NT2/D1 (cell line): ENCODE measurements around the gene ABCC4.
A peak's percentile ranks its signal among the peaks of the same experiment; 100 is the strongest.

Experiments
- DNase-seq: peaks from one replicate; pipeline ENCODE4 v3.0.0-alpha.2; 2011; ENCODE audit warnings: low read depth, low spot score
- H3K27me3 ChIP-seq: 2 replicates; pipeline ENCODE4 v1.6.0; 2011; ENCODE audit warnings: mild to moderate bottlenecking; ENCODE audit not compliant: insufficient read length, insufficient read depth
- H3K36me3 ChIP-seq: 2 replicates; pipeline ENCODE4 v1.6.1; 2011; ENCODE audit warnings: mild to moderate bottlenecking, low read length, mixed read lengths; ENCODE audit not compliant: insufficient read depth, insufficient read length
- H3K4me1 ChIP-seq: 2 replicates; pipeline ENCODE4 v1.5.1; 2011; ENCODE audit not compliant: insufficient read depth, insufficient read length
- H3K4me3 ChIP-seq: 2 replicates; pipeline ENCODE4 v1.5.1; 2011; ENCODE audit warnings: low read depth; ENCODE audit not compliant: insufficient read length
- H3K9ac ChIP-seq: 2 replicates; pipeline ENCODE4 v1.6.0; 2011; ENCODE audit warnings: low read depth; ENCODE audit not compliant: insufficient read length
- H3K9me3 ChIP-seq: 2 replicates; pipeline ENCODE4 v1.5.1; 2011; ENCODE audit warnings: mild to moderate bottlenecking, low read length; ENCODE audit not compliant: insufficient read depth
- SUZ12 ChIP-seq: IDR thresholded peaks from 2 replicates; pipeline ENCODE4 v1.6.1; 2011; ENCODE audit not compliant: insufficient read length, insufficient read depth; ENCODE audit errors: extremely low read depth
- YY1 ChIP-seq: IDR thresholded peaks from 2 replicates; pipeline ENCODE4 v1.6.1; 2011; ENCODE audit not compliant: insufficient read length, insufficient read depth
- ZNF274 ChIP-seq: IDR thresholded peaks from 2 replicates; pipeline ENCODE4 v1.6.1; 2011; ENCODE audit warnings: mild to moderate bottlenecking, low read depth, low read length

ABCC4 gene

GRCh38 chr13:95317039-95317989 lies 16.1 kb upstream of the ABCC4 start:
- H3K9me3 ChIP-seq: no peaks in the 10 kb centered on the region
- H3K9ac ChIP-seq: no peak overlapping the region
- H3K27me3 ChIP-seq: no peaks in the 10 kb centered on the region
- H3K4me1 ChIP-seq: no peaks in the 10 kb centered on the region
- no peak overlapping the region for H3K4me3 ChIP-seq
- no peak for TF ChIP-seq SUZ12
- TF ChIP-seq ZNF274: no peak
- no peak for TF ChIP-seq YY1
- no peak for DNase-seq
- H3K36me3 ChIP-seq: no peaks in the 10 kb centered on the region

GRCh38 chr13:95315752-95316151 lies 14.5 kb upstream of the ABCC4 start:
- Histone ChIP-seq H3K27me3 (no peaks in the 10 kb centered on the region), H3K9me3 (no peaks in the 10 kb centered on the region), H3K9ac (no peak overlapping the region), H3K36me3 (no peaks in the 10 kb centered on the region), H3K4me3 (no peak overlapping the region), H3K4me1 (no peaks in the 10 kb centered on the region)
- DNase-seq: no peak
- TF ChIP-seq YY1 (no peak), ZNF274 (no peak), SUZ12 (no peak)

GRCh38 chr13:95307507-95307906 lies 6.3 kb upstream of the ABCC4 start:
- DNase-seq: no peak

GRCh38 chr13:95304453-95304852 lies 3.2 kb upstream of the ABCC4 start:
- Histone ChIP-seq H3K9me3 (no peaks in the 10 kb centered on the region), H3K36me3 (no peaks in the 10 kb centered on the region), H3K4me1 (no peaks in the 10 kb centered on the region), H3K9ac (no peak overlapping the region), H3K27me3 (peaks cover 5% of the 10 kb centered on the region), H3K4me3 (no peak overlapping the region)
- no peak for DNase-seq
- no peak for TF ChIP-seq ZNF274
- TF ChIP-seq YY1: no peak
- TF ChIP-seq SUZ12: no peak

More at GRCh38 chr13:95307507-95307906, 6.3 kb upstream of the ABCC4 start:
- H3K27me3 ChIP-seq: no peaks in the 10 kb centered on the region
- no peaks in the 10 kb centered on the region for H3K9me3 ChIP-seq
- no peak overlapping the region for H3K4me3 ChIP-seq
- H3K36me3 ChIP-seq: no peaks in the 10 kb centered on the region
- no peaks in the 10 kb centered on the region for H3K4me1 ChIP-seq
- TF ChIP-seq ZNF274 (no peak), SUZ12 (no peak), YY1 (no peak)
- no peak overlapping the region for H3K9ac ChIP-seq

GRCh38 chr13:95301968-95302393 lies 730 bp upstream of the ABCC4 start:
- Histone ChIP-seq H3K27me3 (peaks cover 5% of the 10 kb centered on the region), H3K9me3 (no peaks in the 10 kb centered on the region), H3K9ac (peak overlapping the region; percentile 76), H3K4me3 (peak overlapping the region; percentile 73), H3K36me3 (peaks cover 4% of the 10 kb centered on the region), H3K4me1 (peaks cover 4% of the 10 kb centered on the region)
- DNase-seq: no peak
- TF ChIP-seq SUZ12 (no peak), ZNF274 (no peak), YY1 (no peak)

GRCh38 chr13:95300625-95301182 lies 547 bp downstream of the ABCC4 start:
- no peak for DNase-seq
- peak overlapping the region; percentile 76 for H3K9ac ChIP-seq
- TF ChIP-seq SUZ12 (no peak), ZNF274 (no peak), YY1 (no peak)
- no peaks in the 10 kb centered on the region for H3K9me3 ChIP-seq
- H3K4me3 ChIP-seq: peak overlapping the region; percentile 73
- H3K4me1 ChIP-seq: peaks cover 4% of the 10 kb centered on the region
- H3K36me3 ChIP-seq: peaks cover 4% of the 10 kb centered on the region
- H3K27me3 ChIP-seq: peaks cover 5% of the 10 kb centered on the region
